Neural cell (in vitro differentiated cells): ENCODE results near the gene TEN1. TPM values are rescaled to one million over a fixed set of nuclear protein-coding genes. Genes with fewer than 3 reads are reported as not detected.
A peak's percentile ranks its signal among the peaks of the same experiment; 100 is the strongest.

Experiments
- H2AFZ ChIP-seq: fragments of 200-600, 300-800 bp; sonication (generic), shearing (Covaris generic); 2 replicates; pipeline ENCODE4 v1.6.0; 2014; ENCODE audit warnings: low read depth, mild to moderate bottlenecking, antibody characterized with exemption, low read length, moderate library complexity
- H3F3A ChIP-seq: fragments of 200-600 bp; shearing (Covaris generic); 2 replicates; pipeline ENCODE4 v1.6.1; 2016; ENCODE audit warnings: mild to moderate bottlenecking, moderate library complexity, mixed read lengths, antibody characterized with exemption, low read length; ENCODE audit not compliant: insufficient read depth, poor library complexity, severe bottlenecking
- H3K27ac ChIP-seq: fragments of 200-600, 300-800 bp; sonication (generic), shearing (Covaris generic); 2 replicates; pipeline ENCODE4 v1.5.1; 2014; ENCODE audit warnings: mild to moderate bottlenecking, low read length, moderate library complexity
- H3K27me3 ChIP-seq: fragments of 300-800, 200-600 bp; sonication (generic), shearing (Covaris generic); 2 replicates; pipeline ENCODE4 v1.6.0; 2014; ENCODE audit warnings: mild to moderate bottlenecking, low read depth, low read length, moderate library complexity; ENCODE audit not compliant: insufficient read depth
- H3K36me3 ChIP-seq: fragments of 300-800, 200-600 bp; sonication (generic), shearing (Covaris generic); 2 replicates; pipeline ENCODE4 v1.5.1; 2014; ENCODE audit warnings: mild to moderate bottlenecking, antibody characterized with exemption, low read length, moderate library complexity; ENCODE audit not compliant: insufficient read depth
- H3K4me2 ChIP-seq: fragments of 300-800, 200-600 bp; sonication (generic), shearing (Covaris generic); 2 replicates; pipeline ENCODE4 v1.6.0; 2014; ENCODE audit warnings: mild to moderate bottlenecking, low read length
- H3K4me3 ChIP-seq: fragments of 300-800, 200-600 bp; sonication (generic), shearing (Covaris generic); 2 replicates; pipeline ENCODE4 v1.5.1; 2014; ENCODE audit warnings: mild to moderate bottlenecking, low read length, moderate library complexity
- H3K79me2 ChIP-seq: fragments of 200-600 bp; shearing (Covaris generic); replicated peaks from 2 replicates; pipeline ENCODE4 v1.6.0; 2014; ENCODE audit warnings: mild to moderate bottlenecking, low read length, moderate library complexity; ENCODE audit not compliant: insufficient read depth
- H3K9ac ChIP-seq: fragments of 300-800, 200-600 bp; sonication (generic), shearing (Covaris generic); 2 replicates; pipeline ENCODE4 v1.6.1; 2016; ENCODE audit warnings: mild to moderate bottlenecking, low read length, mixed read lengths
- H3K9me2 ChIP-seq: fragments of 200-600 bp; shearing (Covaris generic); 2 replicates; pipeline ENCODE4 v1.6.1; 2016; ENCODE audit warnings: mild to moderate bottlenecking, low read length, mixed read lengths; ENCODE audit not compliant: insufficient read depth
- H3K9me3 ChIP-seq: fragments of 200-600, 300-800 bp; sonication (generic), shearing (Covaris generic); 2 replicates; pipeline ENCODE4 v1.6.1; 2016; ENCODE audit warnings: mild to moderate bottlenecking, mixed run types, low read length, moderate library complexity, mixed read lengths
- H4K20me1 ChIP-seq: fragments of 200-600 bp; shearing (Covaris generic); 2 replicates; pipeline ENCODE4 v1.6.1; 2016; ENCODE audit warnings: mild to moderate bottlenecking, mixed run types; ENCODE audit not compliant: insufficient read depth
- CTCF ChIP-seq: fragments of 450-650 bp; IDR thresholded peaks from 2 replicates; pipeline ENCODE4 v1.5.1; 2014; ENCODE audit warnings: antibody characterized with exemption, mild to moderate bottlenecking, moderate library complexity; ENCODE audit not compliant: poor library complexity, severe bottlenecking
- EP300 ChIP-seq: fragments of 450-650 bp; conservative IDR thresholded peaks from 2 replicates; pipeline ENCODE4 v1.6.1; 2014; ENCODE audit warnings: antibody characterized with exemption, mild to moderate bottlenecking, moderate library complexity; ENCODE audit not compliant: poor library complexity, severe bottlenecking
- EZH2 ChIP-seq: fragments of 200-600, 300-800 bp; shearing (Covaris generic), sonication (generic); IDR thresholded peaks from 2 replicates; pipeline ENCODE4 v1.6.1; 2014; ENCODE audit warnings: antibody characterized with exemption, low read length, borderline replicate concordance, mild to moderate bottlenecking; ENCODE audit not compliant: insufficient read depth, poor library complexity, severe bottlenecking
- MXI1 ChIP-seq: fragments of 450-650 bp; conservative IDR thresholded peaks from 2 replicates; pipeline ENCODE4 v1.6.1; 2014; ENCODE audit warnings: antibody characterized with exemption, mild to moderate bottlenecking; ENCODE audit not compliant: poor library complexity, severe bottlenecking
- POLR2AphosphoS5 ChIP-seq: IDR thresholded peaks from 2 replicates; pipeline ENCODE4 v1.6.1; 2012
- RAD21 ChIP-seq: fragments of 450-650 bp; conservative IDR thresholded peaks from 2 replicates; pipeline ENCODE4 v1.6.1; 2014; ENCODE audit warnings: antibody characterized with exemption, mild to moderate bottlenecking, moderate library complexity
- REST ChIP-seq: IDR thresholded peaks from 2 replicates; pipeline ENCODE4 v1.6.1; 2012; ENCODE audit warnings: borderline replicate concordance
- SMC3 ChIP-seq: fragments of 450-650 bp; conservative IDR thresholded peaks from 2 replicates; pipeline ENCODE4 v1.6.1; 2014; ENCODE audit warnings: antibody characterized with exemption, mild to moderate bottlenecking, moderate library complexity; ENCODE audit not compliant: poor library complexity
- TAF1 ChIP-seq: IDR thresholded peaks from 2 replicates; pipeline ENCODE4 v1.6.1; 2012; ENCODE audit warnings: low read depth
- polyA plus RNA-seq: library from polyadenylated mRNA; depleted of rRNA; stranded (reverse); fragments of >200 nt; gene quantifications from 2 replicates; pipeline ENCODE4 v1.2.3, GENCODE V29; 2014

Gene TEN1
- polyA plus RNA-seq, 1 donor from 2014 or later = 33.1 TPM

DNA sequence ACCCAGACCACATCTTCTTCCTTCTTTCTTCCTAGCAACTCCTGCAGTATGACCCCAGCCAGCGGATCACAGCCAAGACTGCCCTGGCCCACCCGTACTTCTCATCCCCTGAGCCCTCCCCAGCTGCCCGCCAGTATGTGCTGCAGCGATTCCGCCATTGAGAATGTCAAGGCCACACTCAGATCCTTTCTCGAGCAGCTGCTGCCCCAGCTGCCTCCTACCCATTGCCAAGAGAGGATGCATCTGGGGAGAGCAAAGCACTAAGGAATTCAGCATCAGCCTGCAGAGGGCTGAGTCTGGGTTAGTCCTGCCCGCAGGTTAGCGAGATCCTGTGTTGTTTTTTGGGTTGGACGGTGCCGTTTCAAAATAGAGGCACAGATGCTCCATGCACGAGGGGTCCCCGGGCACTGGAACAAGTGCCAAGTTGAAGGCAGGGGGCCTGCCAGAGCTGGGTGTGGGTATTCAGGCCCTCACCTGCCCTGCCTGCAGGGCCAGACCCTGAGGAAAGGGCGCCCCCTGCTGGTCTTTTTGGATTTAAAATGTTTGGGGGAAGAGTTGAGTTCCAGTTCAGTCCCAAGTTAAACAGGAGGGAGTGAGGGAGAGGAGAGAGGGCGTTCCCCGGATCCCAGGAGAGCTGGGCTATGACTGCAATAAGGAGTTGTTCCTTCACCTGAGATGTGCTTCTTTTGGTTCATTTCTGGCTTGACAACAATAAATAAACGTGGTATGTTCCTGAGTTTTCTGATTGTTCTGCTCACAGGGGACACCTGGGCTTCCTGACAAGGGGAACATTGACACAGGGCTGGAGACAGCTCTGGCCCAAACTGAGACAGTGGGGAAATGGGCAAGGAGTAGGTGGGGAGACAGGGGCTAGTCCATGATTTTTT lies 26.5 kb downstream of the TEN1 start:
- H3K27me3 ChIP-seq = no peaks in the 10 kb centered on the region
- no peak overlapping the region for H3K4me3 ChIP-seq
- TF ChIP-seq SMC3 (peak; percentile 35), CTCF (peak; percentile 42), EZH2 (no peak), MXI1 (no peak), RAD21 (peak; percentile 32)
- H3F3A ChIP-seq = no peaks in the 10 kb centered on the region
- no peak overlapping the region for H3K4me2 ChIP-seq
- no peaks in the 10 kb centered on the region for H3K79me2 ChIP-seq
- no peak overlapping the region for H3K9ac ChIP-seq
- no peaks in the 10 kb centered on the region for H3K36me3 ChIP-seq
- H4K20me1 ChIP-seq = no peaks in the 10 kb centered on the region
- H2AFZ ChIP-seq = no peak overlapping the region
- H3K9me2 ChIP-seq = no peaks in the 10 kb centered on the region
- no peak overlapping the region for H3K27ac ChIP-seq
- H3K9me3 ChIP-seq = no peaks in the 10 kb centered on the region

GRCh38 chr17:76007131-76007849 lies 28.2 kb downstream of the TEN1 start:
- Histone ChIP-seq H3K4me2 (no peak overlapping the region), H3K36me3 (no peaks in the 10 kb centered on the region)
- TF ChIP-seq RAD21 (no peak), MXI1 (no peak), EP300 (no peak), CTCF (no peak)

DNA sequence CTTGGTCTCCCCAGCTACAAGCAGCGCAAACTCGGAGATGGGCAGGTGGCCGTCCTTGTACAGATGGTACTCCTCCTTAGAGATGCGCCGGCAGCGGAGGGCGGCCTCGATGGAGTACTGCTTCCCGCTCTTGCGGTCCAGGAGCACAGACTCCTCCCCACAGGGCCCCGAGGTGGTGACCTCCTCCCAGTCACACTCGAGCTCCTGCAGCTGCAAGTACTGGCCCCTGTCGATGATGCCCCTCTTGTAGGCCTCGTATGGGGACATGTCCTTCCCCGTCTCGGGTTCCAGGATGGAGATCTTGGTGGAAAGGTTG lies 28.8 kb downstream of the TEN1 start:
- Histone ChIP-seq H3K9ac (no peak overlapping the region), H3K4me2 (no peak overlapping the region), H3K27me3 (no peaks in the 10 kb centered on the region), H3K79me2 (no peaks in the 10 kb centered on the region), H3K36me3 (no peaks in the 10 kb centered on the region), H3K9me2 (no peaks in the 10 kb centered on the region), H2AFZ (no peak overlapping the region), H3K9me3 (no peaks in the 10 kb centered on the region), H3F3A (no peaks in the 10 kb centered on the region), H3K4me3 (no peak overlapping the region), H4K20me1 (no peaks in the 10 kb centered on the region), H3K27ac (no peak overlapping the region)
- TF ChIP-seq POLR2AphosphoS5 = no peak
- no peak for TF ChIP-seq MXI1
- TF ChIP-seq REST = no peak
- no peak for TF ChIP-seq EP300
- TF ChIP-seq EZH2 = no peak
- no peak for TF ChIP-seq CTCF
- TF ChIP-seq TAF1 = no peak
- no peak for TF ChIP-seq RAD21
- no peak for TF ChIP-seq SMC3

More at GRCh38 chr17:76007131-76007849, 28.2 kb downstream of the TEN1 start:
- Histone ChIP-seq H2AFZ (no peak overlapping the region), H3F3A (no peaks in the 10 kb centered on the region), H3K27ac (no peak overlapping the region), H3K27me3 (no peaks in the 10 kb centered on the region), H3K79me2 (no peaks in the 10 kb centered on the region), H3K9me2 (no peaks in the 10 kb centered on the region), H3K4me3 (no peak overlapping the region), H4K20me1 (no peaks in the 10 kb centered on the region), H3K9me3 (no peaks in the 10 kb centered on the region), H3K9ac (no peak overlapping the region)
